ENCODE data around the gene COMMD10.
A peak's percentile ranks its signal among the peaks of the same experiment; 100 is the strongest.
"Not testable (repeated sequence)": the region's sequence is repeated elsewhere in the genome, so short reads cannot be mapped to it uniquely, and the experiment has no call there.

Gene COMMD10

DNA sequence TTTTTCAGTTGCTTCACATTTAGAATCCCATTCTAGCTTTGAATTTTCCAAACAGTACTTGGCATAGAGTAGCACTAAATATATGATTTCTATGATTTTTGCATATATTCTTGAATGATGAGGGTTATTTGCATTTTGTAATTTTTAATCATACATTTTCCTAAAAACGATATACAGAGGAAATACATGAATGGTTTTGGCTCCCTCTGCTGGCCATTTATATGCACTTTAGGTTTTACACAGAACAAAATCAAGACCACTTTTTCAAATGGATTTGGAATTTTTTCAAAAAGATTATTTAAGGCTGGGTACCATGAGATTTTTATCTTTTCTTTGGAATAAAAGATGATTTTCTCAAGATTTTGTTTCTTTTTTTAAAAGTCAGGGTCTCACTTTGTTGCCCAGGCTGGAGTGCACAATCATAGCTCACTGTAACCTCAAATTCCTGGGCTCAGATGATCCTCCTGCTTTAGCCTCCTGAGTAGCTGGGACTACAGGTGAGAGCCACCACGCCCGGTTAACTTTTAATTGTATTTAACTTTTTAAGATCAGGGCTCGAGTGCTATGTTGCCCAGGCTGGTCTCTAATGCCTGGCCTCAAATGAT, 16.7 kb upstream of the COMMD10 start:
- no peak overlapping the region for H3K4me3 ChIP-seq (ENCODE audit: low read depth, low read length)
- no peaks in the 10 kb centered on the region for H3K36me3 ChIP-seq
- no peaks in the 10 kb centered on the region; the same call in 1 of the 2 replicates for H3K9me3 ChIP-seq
- peaks cover 15% of the 10 kb centered on the region for H3K27me3 ChIP-seq
- TF ChIP-seq, protein P1, sequence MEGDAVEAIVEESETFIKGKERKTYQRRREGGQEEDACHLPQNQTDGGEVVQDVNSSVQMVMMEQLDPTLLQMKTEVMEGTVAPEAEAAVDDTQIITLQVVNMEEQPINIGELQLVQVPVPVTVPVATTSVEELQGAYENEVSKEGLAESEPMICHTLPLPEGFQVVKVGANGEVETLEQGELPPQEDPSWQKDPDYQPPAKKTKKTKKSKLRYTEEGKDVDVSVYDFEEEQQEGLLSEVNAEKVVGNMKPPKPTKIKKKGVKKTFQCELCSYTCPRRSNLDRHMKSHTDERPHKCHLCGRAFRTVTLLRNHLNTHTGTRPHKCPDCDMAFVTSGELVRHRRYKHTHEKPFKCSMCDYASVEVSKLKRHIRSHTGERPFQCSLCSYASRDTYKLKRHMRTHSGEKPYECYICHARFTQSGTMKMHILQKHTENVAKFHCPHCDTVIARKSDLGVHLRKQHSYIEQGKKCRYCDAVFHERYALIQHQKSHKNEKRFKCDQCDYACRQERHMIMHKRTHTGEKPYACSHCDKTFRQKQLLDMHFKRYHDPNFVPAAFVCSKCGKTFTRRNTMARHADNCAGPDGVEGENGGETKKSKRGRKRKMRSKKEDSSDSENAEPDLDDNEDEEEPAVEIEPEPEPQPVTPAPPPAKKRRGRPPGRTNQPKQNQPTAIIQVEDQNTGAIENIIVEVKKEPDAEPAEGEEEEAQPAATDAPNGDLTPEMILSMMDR (IDR thresholded peaks at IDR 0.05; ENCODE audit: low read depth, low read length), result peak; percentile 70
- peak; percentile 37 for DNase-seq
- H3K4me1 ChIP-seq, result no peaks in the 10 kb centered on the region

GRCh38 chr5:116071211-116071610, 13.6 kb upstream of the COMMD10 start:
- no peaks in the 10 kb centered on the region; the same call in 1 of the 2 replicates for H3K9me3 ChIP-seq
- peaks cover 11% of the 10 kb centered on the region for H3K27me3 ChIP-seq
- TF ChIP-seq, protein P1 (IDR thresholded peaks at IDR 0.05; ENCODE audit: low read depth, low read length), result no peak
- H3K36me3 ChIP-seq, result no peaks in the 10 kb centered on the region
- DNase-seq, result no peak
- no peaks in the 10 kb centered on the region for H3K4me1 ChIP-seq
- no peak overlapping the region for H3K4me3 ChIP-seq (ENCODE audit: low read depth, low read length)

GRCh38 chr5:116075191-116075831, 9.5 kb upstream of the COMMD10 start:
- Histone ChIP-seq H3K4me1 (no peaks in the 10 kb centered on the region), H3K27me3 (no peaks in the 10 kb centered on the region; the same call in 1 of the 2 replicates), H3K9me3 (no peaks in the 10 kb centered on the region; the same call in 1 of the 2 replicates), H3K36me3 (no peaks in the 10 kb centered on the region), H3K4me3 (ENCODE audit: low read depth, low read length) (no peak overlapping the region)
- DNase-seq, result no peak
- TF ChIP-seq, protein P1 (IDR thresholded peaks at IDR 0.05; ENCODE audit: low read depth, low read length), result no peak

- no peaks in the 10 kb centered on the region for H3K27me3 ChIP-seq
- no peak overlapping the region for H3K4me3 ChIP-seq (ENCODE audit: low read depth, low read length)
- H3K4me1 ChIP-seq, result no peaks in the 10 kb centered on the region
- TF ChIP-seq, protein P1 (IDR thresholded peaks at IDR 0.05; ENCODE audit: low read depth, low read length), result no peak
- no peak for DNase-seq
- no peaks in the 10 kb centered on the region; the same call in 1 of the 2 replicates for H3K9me3 ChIP-seq
- H3K36me3 ChIP-seq, result no peaks in the 10 kb centered on the region
These were observed 8.3 kb upstream of the COMMD10 start for GRCh38 chr5:116076496-116076895.

DNA sequence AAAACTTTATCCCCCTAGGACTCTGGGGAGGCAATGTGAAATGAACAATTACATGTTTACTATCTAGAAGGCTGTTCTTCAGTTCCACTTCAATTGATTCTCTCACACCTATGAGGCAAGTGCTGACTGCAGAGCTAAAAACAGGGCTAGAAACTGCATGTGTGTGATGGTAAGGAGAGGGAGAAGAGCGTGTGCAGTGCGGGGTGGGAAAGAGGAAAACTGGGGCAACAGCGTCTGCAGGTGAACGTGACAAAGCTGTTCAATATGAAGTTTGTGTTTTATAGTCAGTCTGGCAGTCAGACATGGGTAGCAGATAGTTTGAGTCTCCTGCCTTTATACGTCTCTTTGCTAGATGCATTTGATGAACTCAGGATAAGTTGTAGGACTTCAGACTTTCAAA, 6.6 kb upstream of the COMMD10 start:
- Histone ChIP-seq H3K27me3 (no peaks in the 10 kb centered on the region), H3K36me3 (no peaks in the 10 kb centered on the region), H3K4me1 (no peaks in the 10 kb centered on the region), H3K4me3 (ENCODE audit: low read depth, low read length) (no peak overlapping the region), H3K9me3 (no peaks in the 10 kb centered on the region)
- TF ChIP-seq, protein P1 (IDR thresholded peaks at IDR 0.05; ENCODE audit: low read depth, low read length), result no peak
- no peak for DNase-seq

- no peak for DNase-seq
- Histone ChIP-seq H3K36me3 (no peaks in the 10 kb centered on the region), H3K9me3 (no peaks in the 10 kb centered on the region), H3K27me3 (no peaks in the 10 kb centered on the region), H3K4me1 (no peaks in the 10 kb centered on the region), H3K4me3 (ENCODE audit: low read depth, low read length) (peak overlapping the region; percentile 74)
- TF ChIP-seq, protein P1 (IDR thresholded peaks at IDR 0.05; ENCODE audit: low read depth, low read length), result no peak
These were observed 536 bp upstream of the COMMD10 start for GRCh38 chr5:116084287-116084691.

GRCh38 chr5:116086309-116086708, 1.5 kb downstream of the COMMD10 start:
- H3K4me1 ChIP-seq; DNase-seq; H3K27me3 ChIP-seq; H3K4me3 ChIP-seq (ENCODE audit: low read depth, low read length); H3K9me3 ChIP-seq; H3K36me3 ChIP-seq: not testable (repeated sequence)
